ENCODE measurements around the gene C10orf105.

The C10orf105 gene

DNA sequence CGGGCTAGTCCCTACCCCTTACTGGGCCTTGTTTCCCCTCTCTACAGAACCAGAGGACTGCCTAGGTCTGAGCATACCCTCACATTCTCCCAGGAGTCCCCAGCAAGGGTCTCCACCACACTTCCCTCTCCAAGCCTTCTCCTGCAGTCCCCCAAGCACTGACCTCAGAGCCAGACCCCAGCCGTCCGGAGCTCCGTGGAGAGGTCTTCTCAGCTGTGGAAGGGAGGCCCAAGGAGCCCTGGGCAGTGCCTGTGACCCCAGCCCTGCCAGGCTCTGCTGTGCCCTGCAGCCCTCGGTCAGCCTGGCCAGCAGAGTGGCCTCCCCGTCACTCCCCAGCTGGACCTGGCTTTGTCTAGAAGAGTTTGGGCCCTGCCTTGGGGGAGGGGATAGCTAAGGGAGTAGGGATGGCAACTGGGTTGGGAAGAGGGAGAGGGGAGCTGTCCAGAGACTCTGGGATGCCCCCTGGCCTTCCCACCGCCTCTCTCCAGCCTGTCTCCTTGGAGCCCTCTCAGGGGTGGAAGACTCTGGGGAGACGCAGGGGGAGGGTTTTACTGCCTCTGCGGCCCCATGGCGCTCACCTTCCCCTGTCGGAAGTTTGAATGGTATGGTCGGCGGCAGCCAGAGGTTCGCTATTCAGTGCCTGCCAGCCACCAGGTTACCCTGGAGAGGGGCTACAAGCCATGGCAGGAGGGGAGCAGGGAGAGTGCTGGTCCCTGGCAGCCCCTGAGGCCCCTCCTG lies at the start of gene C10orf105:
TSS of gene C10orf105 (minus strand) at position 315 of the 738 bp plus-strand sequence. CDS start 3,441 bp downstream, outside the sequence.
- DNase-seq = no peak

GRCh38 chr10:71767420-71768035 lies 48.0 kb upstream of the C10orf105 start:
- no peak for DNase-seq

DNA sequence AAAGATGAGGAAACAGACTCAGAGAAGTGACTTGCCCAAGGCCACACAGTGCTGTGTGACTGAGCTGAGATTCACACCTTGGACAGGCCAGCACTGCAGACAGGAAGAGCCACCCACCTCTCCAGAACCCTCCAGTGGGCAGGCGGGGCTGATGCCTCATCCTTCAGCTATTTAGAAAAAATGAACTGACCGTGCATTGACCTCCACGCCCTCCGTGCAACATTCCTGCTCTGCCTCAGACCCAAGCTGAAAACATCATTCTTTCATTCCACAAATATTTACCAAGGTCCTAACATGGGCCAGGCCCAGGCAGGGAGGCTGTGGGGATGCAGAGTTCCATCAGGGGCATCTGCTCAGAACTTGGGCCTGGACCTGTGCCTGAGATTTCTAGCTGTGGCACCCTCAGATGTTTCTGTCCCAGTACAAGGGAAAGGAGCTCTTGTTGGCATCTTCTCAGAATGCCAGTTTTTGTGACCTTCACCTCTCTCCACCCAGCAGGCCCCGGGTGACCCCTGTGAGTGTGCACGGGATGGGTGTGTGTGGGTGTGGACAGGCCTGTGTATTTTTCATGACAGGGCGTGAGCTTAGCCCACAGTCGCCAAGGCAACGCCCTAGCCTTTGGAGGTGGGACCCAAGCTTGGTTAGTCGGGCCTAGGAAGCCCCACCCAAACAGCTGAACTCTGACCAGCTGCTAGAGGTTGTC lies 47.3 kb upstream of the C10orf105 start:
- DNase-seq = no peak

- DNase-seq = no peak
Observed at GRCh38 chr10:71765906-71766716, 46.5 kb upstream of the C10orf105 start.

DNA sequence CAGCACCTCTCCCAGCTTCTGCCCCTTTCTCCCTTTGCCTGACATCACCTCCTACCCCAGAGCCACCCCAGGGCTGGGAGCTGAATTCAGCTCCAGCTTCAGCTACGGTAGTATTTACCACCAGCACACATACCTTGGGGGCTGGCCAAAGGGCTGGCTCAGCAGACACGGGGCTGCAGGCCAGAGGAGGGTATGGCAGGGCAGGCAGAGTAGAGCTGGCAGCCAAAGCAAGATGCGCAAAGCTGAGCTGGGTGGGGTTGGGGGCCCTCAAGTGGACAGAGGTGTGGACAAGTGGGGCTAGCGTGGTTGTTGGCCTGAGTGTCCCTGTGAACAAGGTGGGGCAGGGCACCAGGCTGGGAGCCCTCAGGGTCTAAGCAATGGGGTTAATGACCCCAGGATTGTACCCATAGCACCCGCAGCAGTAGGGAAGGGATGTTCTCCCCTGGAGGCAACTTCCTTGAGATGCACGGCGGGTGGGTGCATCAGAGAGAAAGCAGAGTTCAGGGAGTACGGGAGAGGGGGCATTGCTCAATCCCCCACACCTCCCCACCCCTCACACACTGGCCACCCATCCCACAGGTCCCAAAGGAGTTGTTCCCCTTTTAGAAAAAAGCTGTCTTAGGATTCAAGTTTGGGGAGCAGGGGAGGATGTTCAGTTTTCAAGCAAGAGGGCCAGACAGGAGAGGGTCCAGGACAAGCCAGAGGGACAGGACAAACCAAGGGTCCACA lies 45.8 kb upstream of the C10orf105 start:
- DNase-seq = no peak

DNA sequence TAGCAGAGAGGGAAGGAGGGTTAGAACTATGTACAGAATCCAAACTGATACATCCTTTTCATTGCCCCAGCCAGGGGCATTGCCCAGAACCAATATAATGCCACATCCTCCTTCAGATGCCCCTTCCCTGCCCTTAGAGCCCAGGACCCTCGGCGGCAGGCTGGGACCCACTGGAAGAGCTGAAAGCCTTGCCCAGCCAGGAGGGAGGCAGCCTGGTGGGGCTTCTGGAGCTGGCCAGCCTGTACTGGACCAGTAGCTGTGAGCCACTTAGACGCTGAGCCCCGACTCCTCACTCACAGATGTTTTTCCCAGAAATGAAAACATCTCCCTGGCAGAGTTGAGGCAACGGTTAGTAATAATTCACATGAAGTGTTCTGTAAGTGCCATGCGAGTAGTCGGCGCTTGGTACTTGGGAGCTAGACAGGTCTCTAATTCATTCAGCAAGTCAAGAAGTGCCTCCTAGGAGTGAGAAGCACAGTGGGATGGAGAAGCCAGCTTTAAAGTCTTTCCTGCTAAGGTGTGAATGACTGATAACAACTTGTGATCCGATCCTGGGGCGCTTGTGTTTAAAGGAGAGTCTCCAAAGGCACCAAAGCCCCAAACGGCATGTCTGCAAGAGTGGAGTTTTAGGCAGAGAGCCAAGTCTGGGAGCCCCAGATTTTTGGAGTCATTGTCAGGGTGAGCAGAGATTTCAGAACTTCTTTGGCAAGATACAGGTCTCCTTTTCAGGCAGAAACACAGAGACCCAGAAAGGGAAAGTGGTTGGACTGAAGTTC lies 44.0 kb upstream of the C10orf105 start:
- DNase-seq = no peak

DNA sequence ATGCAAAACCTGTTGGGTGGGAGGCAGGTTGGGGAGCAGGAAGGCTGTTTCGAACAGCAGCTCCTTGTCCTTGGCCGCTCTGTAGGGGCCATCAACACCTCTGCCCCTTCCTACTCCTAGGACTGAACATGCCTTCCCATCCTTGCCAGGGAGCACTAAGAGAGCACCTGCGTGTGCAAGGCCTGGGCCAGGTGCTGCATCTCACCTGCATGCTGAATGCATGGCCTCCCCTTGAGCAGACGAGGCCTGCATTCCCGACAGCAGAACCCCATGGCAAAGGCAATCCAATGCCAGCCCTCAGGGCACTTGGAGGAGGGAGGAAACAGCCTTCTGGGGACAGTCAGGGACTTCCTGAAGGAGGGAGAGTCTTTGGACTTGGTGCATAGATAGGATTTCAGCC lies 42.7 kb upstream of the C10orf105 start:
- no peak for DNase-seq

DNA sequence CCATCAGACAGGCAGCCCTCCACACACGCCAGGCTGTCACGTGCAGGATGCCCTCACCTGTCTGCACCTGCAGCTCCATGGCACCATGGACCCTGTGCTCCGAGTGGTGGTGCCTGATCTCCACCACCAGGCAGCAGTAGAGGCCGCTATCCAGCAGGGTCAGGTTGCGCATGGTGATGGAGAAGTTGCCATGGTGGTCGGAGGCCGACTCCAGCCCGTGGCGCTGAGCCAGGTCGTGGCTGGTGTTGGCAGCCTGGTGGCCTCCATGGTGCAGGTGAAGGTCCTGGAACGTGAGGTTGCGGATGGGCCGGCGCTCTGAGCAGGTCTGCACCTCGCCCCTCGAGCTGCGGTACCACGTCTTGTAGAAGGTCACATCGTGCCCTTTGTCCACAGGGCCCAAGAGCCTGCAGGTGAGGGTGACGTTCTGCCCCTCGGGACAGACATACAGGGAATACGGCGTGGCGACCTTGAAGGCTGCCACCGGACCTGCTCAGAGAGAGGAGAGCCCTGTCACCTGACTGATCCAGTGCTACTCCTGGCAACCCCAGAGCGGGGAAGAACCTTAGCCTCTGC lies 42.0 kb upstream of the C10orf105 start:
- no peak for DNase-seq

- no peak for DNase-seq
Observed at GRCh38 chr10:71761105-71761511, 41.5 kb upstream of the C10orf105 start.

DNA sequence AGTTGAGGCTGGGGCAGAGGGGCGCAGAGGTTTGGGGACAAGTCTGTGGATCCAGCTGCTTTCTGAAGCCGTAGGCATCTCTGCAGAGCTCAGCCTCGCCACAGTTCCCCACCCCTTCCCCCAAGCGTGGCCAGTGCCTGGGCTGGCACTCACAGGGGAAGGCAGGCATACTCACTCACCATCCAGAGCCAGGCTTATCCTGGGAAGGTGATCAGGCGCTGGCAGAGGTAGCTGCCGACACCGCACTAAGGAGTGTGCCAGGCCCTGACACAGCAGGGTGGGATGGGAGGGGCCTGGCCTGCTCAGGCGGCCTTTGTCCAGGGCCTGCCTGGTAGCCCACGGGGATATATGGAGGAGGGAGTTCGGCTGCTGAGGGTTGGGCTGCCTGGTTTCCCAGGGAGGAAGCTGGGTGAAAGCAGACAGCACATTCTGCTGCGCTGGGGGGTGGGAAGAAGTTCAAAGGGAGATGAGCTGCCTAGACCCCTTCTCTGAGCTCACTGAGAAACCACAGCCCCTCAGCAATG lies 37.9 kb upstream of the C10orf105 start:
- no peak for DNase-seq

GRCh38 chr10:71756311-71757191 lies 37.0 kb upstream of the C10orf105 start:
- no peak for DNase-seq

GRCh38 chr10:71755179-71755879 lies 35.8 kb upstream of the C10orf105 start:
- DNase-seq = no peak

DNA sequence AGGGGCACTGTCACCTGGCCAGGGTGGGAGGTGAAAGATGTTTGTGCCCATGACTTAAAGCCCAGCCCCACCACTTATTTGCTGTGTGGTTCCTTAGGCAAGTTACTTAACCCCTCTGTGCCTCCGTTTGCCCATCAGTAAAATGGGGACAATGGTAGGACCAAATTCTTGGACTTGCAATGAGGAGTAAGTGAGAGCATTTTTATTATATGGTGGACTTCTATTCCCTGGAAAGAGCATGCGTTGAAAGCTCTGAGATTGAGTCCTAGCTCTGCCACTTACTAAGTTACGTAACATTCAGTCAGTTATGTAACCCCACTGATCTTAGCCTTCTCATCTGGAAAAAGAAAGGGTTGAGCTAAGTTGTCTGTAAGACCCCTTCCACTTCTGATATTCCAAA lies 35.0 kb upstream of the C10orf105 start:
- no peak for DNase-seq

- no peak for DNase-seq
Observed at GRCh38 chr10:71753960-71754505, 34.5 kb upstream of the C10orf105 start.

DNA sequence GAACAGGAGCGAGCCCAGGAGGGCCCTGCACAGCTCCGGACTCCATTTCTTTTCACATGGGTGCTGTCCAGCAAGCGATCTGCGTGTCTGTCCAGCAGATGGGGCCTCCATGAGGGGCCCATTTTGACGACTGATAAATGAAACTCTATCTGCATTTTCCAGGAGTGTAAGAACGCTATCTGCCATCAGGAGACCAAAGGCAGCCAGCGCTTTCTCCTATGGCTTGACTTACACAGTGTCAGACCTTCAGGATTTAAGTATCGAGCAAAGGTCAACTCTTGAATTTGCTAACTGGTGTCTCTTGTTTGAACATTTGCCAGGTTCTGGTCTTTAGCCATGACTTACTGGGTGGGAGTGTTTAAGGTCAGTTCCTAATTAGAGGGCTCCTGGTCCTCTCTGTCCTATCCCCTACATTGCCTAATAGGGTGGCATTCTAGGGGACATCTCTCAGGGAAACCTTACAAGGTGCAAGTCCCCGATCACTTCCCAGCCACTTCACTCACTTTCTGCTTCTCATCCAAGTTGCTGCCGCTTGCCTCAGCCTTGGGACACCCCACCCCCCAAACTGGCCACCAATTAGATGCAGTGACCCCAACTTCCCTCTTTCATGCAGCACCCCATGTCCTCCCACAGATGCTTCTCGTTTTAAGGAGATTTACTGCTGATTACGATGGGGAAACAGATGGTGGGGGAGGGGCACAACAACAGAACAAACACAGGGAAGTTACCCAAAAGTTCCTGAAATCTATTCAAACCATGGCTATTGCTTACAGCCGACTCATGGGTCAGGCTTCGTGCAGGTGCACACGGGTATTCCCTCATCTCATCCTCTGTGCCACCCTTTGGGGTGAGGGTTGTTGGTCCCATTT lies 33.7 kb upstream of the C10orf105 start:
- no peak for DNase-seq

- no peak for DNase-seq
Observed at GRCh38 chr10:71752391-71753090, 33.0 kb upstream of the C10orf105 start.

DNA sequence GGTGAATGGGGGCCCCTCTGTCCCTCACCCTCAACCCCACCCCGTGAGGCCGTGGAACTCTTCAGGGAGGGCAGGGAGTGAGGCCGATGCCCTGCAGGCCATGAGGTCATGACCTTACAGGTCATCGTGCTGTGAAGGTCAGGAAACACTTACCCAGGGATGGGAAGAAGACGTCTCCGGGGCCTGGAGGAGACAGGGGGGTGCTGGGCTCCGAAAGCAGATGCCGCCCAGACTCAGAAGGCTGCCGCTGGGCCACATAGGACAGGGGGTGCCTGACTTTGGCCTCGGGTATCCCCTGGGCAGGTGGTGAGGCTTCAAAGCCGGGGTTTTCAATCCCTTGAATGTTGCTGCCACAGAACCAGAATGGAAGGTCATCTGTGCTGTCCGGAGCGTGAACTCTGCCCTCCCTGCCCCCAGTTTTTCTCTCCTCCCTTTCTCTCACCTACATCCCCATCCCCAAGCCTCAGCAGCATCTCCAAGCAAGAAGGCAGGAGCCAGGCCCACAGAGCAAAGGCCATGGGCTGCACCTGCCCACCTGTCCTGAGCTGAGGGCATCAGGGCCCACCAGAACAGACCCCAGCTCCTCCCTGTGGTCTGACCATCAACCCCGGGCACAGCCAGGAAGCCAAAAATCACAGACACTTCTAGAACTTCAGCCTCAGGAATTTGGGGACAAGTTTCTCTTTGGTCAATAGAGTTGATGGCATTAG lies 32.1 kb upstream of the C10orf105 start:
- no peak for DNase-seq

Measured in NCI-H187 treated with DMSO at 0.1 percent for 48 hours (cell line).